ENCODE data around the gene SLC3A2.
A peak's percentile ranks its signal among the peaks of the same experiment; 100 is the strongest.
"Not testable (repeated sequence)": the region's sequence is repeated elsewhere in the genome, so short reads cannot be mapped to it uniquely, and the experiment has no call there.

The SLC3A2 gene

GRCh38 chr11:62853279-62853965, 27.3 kb upstream of the SLC3A2 start:
- DNase-seq = no peak

GRCh38 chr11:62854013-62854824, 26.5 kb upstream of the SLC3A2 start:
- DNase-seq = no peak

GRCh38 chr11:62854825-62855570, 25.7 kb upstream of the SLC3A2 start:
- no peak for DNase-seq

- DNase-seq = peak; percentile 97
These were observed 24.9 kb upstream of the SLC3A2 start for GRCh38 chr11:62855571-62856332.

- no peak for DNase-seq
These were observed 24.3 kb upstream of the SLC3A2 start for GRCh38 chr11:62856333-62856895.

- DNase-seq = no peak
These were observed 23.1 kb upstream of the SLC3A2 start for GRCh38 chr11:62857541-62857982.

GRCh38 chr11:62858201-62858600, 22.5 kb upstream of the SLC3A2 start:
- no peak for DNase-seq

GRCh38 chr11:62859281-62859703, 21.4 kb upstream of the SLC3A2 start:
- DNase-seq = not testable (repeated sequence)

- no peak for DNase-seq
These were observed 19.7 kb upstream of the SLC3A2 start for GRCh38 chr11:62860835-62861563.

GRCh38 chr11:62861564-62862192, 19.0 kb upstream of the SLC3A2 start:
- DNase-seq = not testable (repeated sequence)

GRCh38 chr11:62863687-62864335, 16.9 kb upstream of the SLC3A2 start:
- no peak for DNase-seq

GRCh38 chr11:62865635-62866034, 15.1 kb upstream of the SLC3A2 start:
- no peak for DNase-seq

GRCh38 chr11:62874851-62875250, 5.8 kb upstream of the SLC3A2 start:
- DNase-seq = no peak

GRCh38 chr11:62875698-62876478, 4.8 kb upstream of the SLC3A2 start:
- DNase-seq = no peak

GRCh38 chr11:62876712-62877111, 4.0 kb upstream of the SLC3A2 start:
- DNase-seq = no peak

GRCh38 chr11:62879235-62879978, 1.3 kb upstream of the SLC3A2 start:
- DNase-seq = no peak

GRCh38 chr11:62880231-62880802, 379 bp upstream of the SLC3A2 start:
- no peak for DNase-seq

- DNase-seq = peak; percentile 92
These were observed 1.1 kb downstream of the SLC3A2 start for GRCh38 chr11:62881579-62882430.

Data from stimulated activated CD4-positive, alpha-beta T cell treated with anti-CD3 and anti-CD28 coated beads, Interleukin-12 subunit alpha, Interleukin-12 subunit beta, amount 100 ng/mL, for 4 hours (primary cell).